Caco-2 (cell line): ENCODE data around the gene SEC61G. TPM values are rescaled to one million over a fixed set of nuclear protein-coding genes. Genes with fewer than 3 reads are reported as not detected.

Experiments used
- BruUV-seq: library from RNA; stranded (reverse); fragments of 400-500 nt; replicated peaks from 2 replicates; lab custom pipeline; 2021; lab: Mats Ljungman, UMichigan
- CTCF ChIA-PET: fragments of 300-600 bp; sonication (Branson Sonifier 250); formaldehyde crosslinking; loops from one replicate; lab custom pipeline; 2022; ENCODE audit warnings: antibody characterized with exemption; lab: Charles Lee
- POLR2A ChIA-PET: fragments of 300-600 bp; sonication (Branson Sonifier 250); formaldehyde crosslinking; loops from one replicate; lab custom pipeline; 2022; ENCODE audit warnings: antibody characterized with exemption; lab: Charles Lee
- DNase-seq, 2 experiments: peaks; one replicate each; pipeline versions ENCODE4 v3.0.0 to v3.0.0-alpha.2; 2020 to 2022
- H3K27me3 ChIP-seq: replicated peaks from 2 replicates; pipeline ENCODE4 v1.6.0; 2011; ENCODE audit warnings: low read length; ENCODE audit not compliant: control insufficient read depth, insufficient read depth
- H3K36me3 ChIP-seq: 2 replicates; pipeline ENCODE4 v1.5.1; 2011; ENCODE audit warnings: low read length; ENCODE audit not compliant: control insufficient read depth, insufficient read depth
- H3K4me1 ChIP-seq: fragments of 250-450 bp; sonication (Bioruptor Pico); 2 replicates; pipeline ENCODE4 v1.5.1; 2020; ENCODE audit warnings: mild to moderate bottlenecking
- H3K4me3 ChIP-seq: 2 replicates; pipeline ENCODE4 v1.5.1; 2011; ENCODE audit warnings: low read depth, mild to moderate bottlenecking, control low read depth, low read length
- H3K9me3 ChIP-seq: fragments of 250-450 bp; sonication (Bioruptor Pico); 2 replicates; pipeline ENCODE4 v1.5.1; 2020; ENCODE audit warnings: mild to moderate bottlenecking, moderate library complexity
- H3K27ac Mint-ChIP-seq: one replicate; pipeline ENCODE4 v1.8.0; 2022; ENCODE audit warnings: mixed read lengths; ENCODE audit not compliant: unreplicated experiment
- H3K27me3 Mint-ChIP-seq: one replicate; pipeline ENCODE4 v1.8.0; 2022; ENCODE audit warnings: mixed read lengths; ENCODE audit not compliant: insufficient read depth, unreplicated experiment
- H3K36me3 Mint-ChIP-seq: one replicate; pipeline ENCODE4 v1.8.0; 2022; ENCODE audit warnings: mild to moderate bottlenecking, mixed read lengths; ENCODE audit not compliant: insufficient read depth, unreplicated experiment
- H3K4me1 Mint-ChIP-seq: one replicate; pipeline ENCODE4 v1.8.0; 2022; ENCODE audit warnings: low read depth, mixed read lengths; ENCODE audit not compliant: unreplicated experiment
- H3K4me3 Mint-ChIP-seq: one replicate; pipeline ENCODE4 v1.8.0; 2022; ENCODE audit warnings: mild to moderate bottlenecking, moderate library complexity, mixed read lengths; ENCODE audit not compliant: unreplicated experiment
- H3K9me3 Mint-ChIP-seq: one replicate; pipeline ENCODE4 v1.8.0; 2022; ENCODE audit warnings: mixed read lengths; ENCODE audit not compliant: unreplicated experiment
- CTCF ChIP-seq, 2 experiments: fragments of 200-600 bp in 1 of 2; IDR thresholded peaks; 1 replicate in 1 of 2; 2 replicates in 1 of 2; pipeline versions ENCODE4 v1.5.1 to v1.8.0; 2011 to 2022; ENCODE audit warnings: antibody characterized with exemption in 1 of 2, control low read depth in 1 of 2, inconsistent platforms in 1 of 2, low read depth in 1 of 2, low read length in 1 of 2, mild to moderate bottlenecking in 1 of 2, moderate library complexity in 1 of 2; ENCODE audit not compliant: insufficient read depth in 1 of 2, severe bottlenecking in 1 of 2, unreplicated experiment in 1 of 2
- intact Hi-C: fragments of 100-400 bp; cut with micrococcal nuclease; formaldehyde crosslinking; loops from one replicate; pipeline ENCODE4 v1.10.0; 2022; ENCODE audit not compliant: unreplicated experiment
- total RNA-seq: library from RNA; stranded (reverse); gene quantifications from 2 replicates; pipeline ENCODE4 v1.2.3, GENCODE V29; 2022

The SEC61G gene
- total RNA-seq, 1 experiment from 2014 or later, result 189 TPM

- Mint-ChIP-seq H3K4me3 (no peak overlapping the region), H3K27me3 (peaks cover 9% of the 10 kb centered on the region), H3K36me3 (no peaks in the 10 kb centered on the region), H3K4me1 (no peaks in the 10 kb centered on the region), H3K9me3 (no peaks in the 10 kb centered on the region), H3K27ac (no peak overlapping the region)
- TF ChIP-seq CTCF (IDR thresholded peaks at IDR 0.05; ENCODE audit: insufficient read depth in 1 of 2, low read depth in 1 of 2, low read length in 1 of 2, severe bottlenecking in 1 of 2, unreplicated experiment in 1 of 2), result no peak
- Histone ChIP-seq H3K4me3 (no peak overlapping the region), H3K9me3 (no peaks in the 10 kb centered on the region), H3K4me1 (no peaks in the 10 kb centered on the region), H3K27me3 (no peaks in the 10 kb centered on the region), H3K36me3 (no peaks in the 10 kb centered on the region)
- no peak for DNase-seq
- ChIA-PET POLR2A (no interaction called here), CTCF (no interaction called here)
- intact Hi-C loops, result no loop called here
- no TSS peak for BruUV-seq
These were observed 37.1 kb upstream of the SEC61G start for GRCh38 chr7:54796150-54796549.

GRCh38 chr7:54792383-54792782 lies 33.4 kb upstream of the SEC61G start:
- H3K4me3 ChIP-seq, result no peak overlapping the region
- no peaks in the 10 kb centered on the region for H3K36me3 ChIP-seq
- intact Hi-C loops, result no loop called here
- H3K4me1 ChIP-seq, result no peaks in the 10 kb centered on the region
- no peak for TF ChIP-seq CTCF (IDR thresholded peaks at IDR 0.05; ENCODE audit: insufficient read depth in 1 of 2, low read depth in 1 of 2, low read length in 1 of 2, severe bottlenecking in 1 of 2, unreplicated experiment in 1 of 2)
- no peak overlapping the region for H3K27ac Mint-ChIP-seq
- no peaks in the 10 kb centered on the region for H3K27me3 Mint-ChIP-seq
- no peaks in the 10 kb centered on the region for H3K36me3 Mint-ChIP-seq
- H3K9me3 ChIP-seq, result no peaks in the 10 kb centered on the region
- CTCF ChIA-PET, result no interaction called here
- no TSS peak for BruUV-seq
- H3K27me3 ChIP-seq, result no peaks in the 10 kb centered on the region
- H3K9me3 Mint-ChIP-seq, result no peaks in the 10 kb centered on the region
- no peak overlapping the region for H3K4me3 Mint-ChIP-seq
- POLR2A ChIA-PET, result no interaction called here
- no peaks in the 10 kb centered on the region for H3K4me1 Mint-ChIP-seq
- DNase-seq, result no peak

GRCh38 chr7:54788664-54789063 lies 29.7 kb upstream of the SEC61G start:
- H3K27me3 Mint-ChIP-seq, result no peaks in the 10 kb centered on the region
- TF ChIP-seq CTCF (IDR thresholded peaks at IDR 0.05; ENCODE audit: insufficient read depth in 1 of 2, low read depth in 1 of 2, low read length in 1 of 2, severe bottlenecking in 1 of 2, unreplicated experiment in 1 of 2), result peak; percentile 50 to 69
- Histone ChIP-seq H3K4me3 (no peak overlapping the region), H3K36me3 (no peaks in the 10 kb centered on the region), H3K4me1 (0 out of 2 replicates have a peak, but pooled peaks cover 4% of the 10 kb centered on the region), H3K27me3 (no peaks in the 10 kb centered on the region), H3K9me3 (no peaks in the 10 kb centered on the region)
- no peaks in the 10 kb centered on the region for H3K36me3 Mint-ChIP-seq
- intact Hi-C loops, result loop anchor here (1.0 to 10.0 kb wide), 7 partner anchors 14 to 467 kb away; no protein-coding TSS in a partner anchor
- H3K4me1 Mint-ChIP-seq, result peaks cover 9% of the 10 kb centered on the region
- POLR2A ChIA-PET, result interaction anchor here (0.5 to 0.7 kb wide), 2 partner anchors 466 to 509 kb away, joined by 4 read pairs; no protein-coding TSS in a partner anchor
- CTCF ChIA-PET, result interaction anchor here (0.6 to 2.0 kb wide), 14 partner anchors 30 to 482 kb away, joined by 3 to 60 read pairs (median 4); partner anchors contain the start of gene SEC61G
- DNase-seq, result peak; percentile 67 to 81
- no TSS peak for BruUV-seq
- H3K4me3 Mint-ChIP-seq, result peak overlapping the region; percentile 44
- no peak overlapping the region for H3K27ac Mint-ChIP-seq
- H3K9me3 Mint-ChIP-seq, result no peaks in the 10 kb centered on the region
